GM12878 (cell line): ENCODE results near the gene RBM7. TPM values are rescaled to one million over a fixed set of nuclear protein-coding genes. Genes with fewer than 3 reads are reported as not detected.

ENCODE experiments used
- ATAC-seq: fragments of 200-7000 bp; cut with Tn5 transposase; 3 replicates; pipeline ENCODE4 v1.9.1; 2020; ENCODE audit warnings: mild to moderate bottlenecking, moderate library complexity
- BruUV-seq: library from RNA; stranded (reverse); fragments of 400-500 nt; replicated peaks from 2 replicates; lab custom pipeline; 2021; lab: Mats Ljungman, UMichigan
- CTCF ChIA-PET: fragments of 300-600 bp; sonication (Branson Sonifier 250); formaldehyde crosslinking; extraction: SDS; loops from one replicate; lab custom pipeline; 2021; ENCODE audit warnings: inconsistent platforms; lab: Yijun Ruan, JAX
- POLR2A ChIA-PET: fragments of 350-600 bp; formaldehyde crosslinking; extraction: SDS; loops from one replicate; lab custom pipeline; 2021; ENCODE audit warnings: inconsistent platforms; lab: Charles Lee
- RAD21 ChIA-PET: fragments of 300-600 bp; sonication (Branson Sonifier 250); formaldehyde crosslinking; loops from one replicate; lab custom pipeline; 2023; ENCODE audit warnings: antibody characterized with exemption; ENCODE audit not compliant: unreplicated experiment; lab: Charles Lee
- SMC1A ChIA-PET: fragments of 300-600 bp; sonication (Branson Sonifier 250); formaldehyde crosslinking; loops from one replicate; lab custom pipeline; 2023; ENCODE audit not compliant: unreplicated experiment, uncharacterized antibody; lab: Charles Lee
- DNase-seq: peaks from one replicate; pipeline ENCODE4 v3.0.0-alpha.2; 2011; ENCODE audit warnings: low read depth, low spot score
- FAIRE-seq: peaks from 3 replicates; lab custom pipeline; 2011; peaks lifted over from hg19 to GRCh38; lab: Jason Lieb, UNC
- H2AFZ ChIP-seq: 2 replicates; pipeline ENCODE4 v1.6.0; 2011; ENCODE audit warnings: low read depth, low read length, control low read depth; ENCODE audit not compliant: control insufficient read depth
- H3K27ac ChIP-seq: 2 replicates; pipeline ENCODE4 v1.5.1; 2011; ENCODE audit warnings: control low read depth; ENCODE audit not compliant: control insufficient read depth, insufficient read depth
- H3K27me3 ChIP-seq, 2 experiments: replicated peaks in 1 of 2; 2 replicates each; pipeline versions ENCODE4 v1.6.0 to v1.6.1; 2011; ENCODE audit warnings: low read length in 1 of 2; ENCODE audit not compliant: control insufficient read depth in 2 of 2, insufficient read depth in 2 of 2
- H3K36me3 ChIP-seq, 2 experiments: 2 replicates each; pipeline ENCODE4 v1.5.1; 2011; ENCODE audit warnings: low read length in 1 of 2; ENCODE audit not compliant: control insufficient read depth in 2 of 2, insufficient read depth in 2 of 2
- H3K4me1 ChIP-seq: 2 replicates; pipeline ENCODE4 v1.6.1; 2011; ENCODE audit warnings: mild to moderate bottlenecking, low read length, moderate library complexity, mixed read lengths; ENCODE audit not compliant: control insufficient read depth, insufficient read depth
- H3K4me2 ChIP-seq: 2 replicates; pipeline ENCODE4 v1.6.0; 2011; ENCODE audit warnings: control low read depth; ENCODE audit not compliant: control insufficient read depth, insufficient read depth
- H3K4me3 ChIP-seq: fragments of 200-600 bp; sonication (generic); 2 replicates; pipeline ENCODE4 v1.5.1; 2016
- H3K79me2 ChIP-seq: 2 replicates; pipeline ENCODE4 v1.6.0; 2011; ENCODE audit warnings: low read length; ENCODE audit not compliant: control insufficient read depth, insufficient read depth
- H3K9ac ChIP-seq: 2 replicates; pipeline ENCODE4 v1.8.0; 2011; ENCODE audit warnings: low read length, control low read depth, mixed read lengths; ENCODE audit not compliant: control insufficient read depth, insufficient read depth
- H3K9me3 ChIP-seq: replicated peaks from 3 replicates; pipeline ENCODE4 v1.5.1; 2011; ENCODE audit warnings: mild to moderate bottlenecking, low read length; ENCODE audit not compliant: control insufficient read depth, insufficient read depth
- H4K20me1 ChIP-seq: 2 replicates; pipeline ENCODE4 v1.6.0; 2011; ENCODE audit not compliant: control insufficient read depth, insufficient read depth
- ATF7 ChIP-seq: fragments of 450-650 bp; IDR thresholded peaks from 2 replicates; pipeline ENCODE4 v1.6.1; 2016; ENCODE audit warnings: low read depth, mild to moderate bottlenecking
- BCL11A ChIP-seq: IDR thresholded peaks from 2 replicates; pipeline ENCODE4 v1.6.1; 2011; ENCODE audit warnings: low read depth, low read length
- CHD2 ChIP-seq: IDR thresholded peaks from 2 replicates; pipeline ENCODE4 v1.6.1; 2011; ENCODE audit warnings: low read depth, low read length, improper control_type of control experiment, borderline replicate concordance
- FOXK2 ChIP-seq: fragments of 450-650 bp; IDR thresholded peaks from 2 replicates; pipeline ENCODE4 v1.6.1; 2017; ENCODE audit warnings: mild to moderate bottlenecking, moderate library complexity
- YBX1 ChIP-seq: fragments of 450-650 bp; IDR thresholded peaks from 2 replicates; pipeline ENCODE4 v1.6.1; 2016; ENCODE audit warnings: antibody characterized with exemption
- ZNF207 ChIP-seq: fragments of 450-650 bp; IDR thresholded peaks from 2 replicates; pipeline ENCODE4 v1.6.1; 2014; ENCODE audit warnings: antibody characterized with exemption, mild to moderate bottlenecking, borderline replicate concordance
- ZNF24 ChIP-seq: fragments of 450-650 bp; IDR thresholded peaks from 2 replicates; pipeline ENCODE4 v1.6.1; 2017; ENCODE audit warnings: antibody characterized with exemption, mild to moderate bottlenecking
- ZNF622 ChIP-seq: fragments of 450-650 bp; IDR thresholded peaks from 2 replicates; pipeline ENCODE4 v1.6.1; 2017; ENCODE audit warnings: mild to moderate bottlenecking, inconsistent platforms
- WGBS: methylation state at CpG from one replicate; pipeline ENCODE4 v1.1.6; 2016; ENCODE audit warnings: low lambda C conversion rate; ENCODE audit not compliant: insufficient replicate concordance, insufficient coverage; ENCODE audit errors: missing lambda C conversion rate; 5-methylcytosine and 5-hydroxymethylcytosine counted together
- in situ Hi-C: fragments of 300-500 bp; cut with MboI; formaldehyde crosslinking; loops from 9 replicates; pipeline ENCODE4 v1.14.3; 2018; ENCODE audit warnings: mixed read lengths
- intact Hi-C: fragments of 100-400 bp; cut with micrococcal nuclease; formaldehyde crosslinking; loops from one replicate; pipeline ENCODE4 v1.14.2; 2022; ENCODE audit not compliant: unreplicated experiment
- polyA plus RNA-seq, 11 experiments: library from polyadenylated mRNA; depleted of rRNA in 4 of 11; unstranded in 6 of 11; stranded (reverse) in 5 of 11; fragments of >200 nt; fragmentation: Nextera tagmentation in 4 of 11; fragmentation: Illumina TruSeq in 1 of 11; extraction: Ambion mirVana in 4 of 11; extraction: Trizol in 1 of 11; gene quantifications; 1 replicate in 1 of 11; 2 replicates in 10 of 11; pipeline versions ENCODE4 v1.2.1 to v1.2.3, GENCODE V29; 2011 to 2016; ENCODE audit warnings: inconsistent platforms in 2 of 11, missing spikeins in 2 of 11, low read depth in 1 of 11
- total RNA-seq, 4 experiments: library from RNA; depleted of rRNA in 3 of 4; stranded (reverse); fragments of >200 nt in 3 of 4; fragmentation: Illumina TruSeq in 1 of 4; extraction: Trizol in 1 of 4; gene quantifications; 2 replicates each; pipeline versions ENCODE4 v1.2.1 to v1.2.3, GENCODE V29; 2013 to 2021
- TF ChIP-seq, protein P1 (sequence below): fragments of 450-650 bp; IDR thresholded peaks from 2 replicates; pipeline ENCODE4 v1.6.1; 2017; ENCODE audit warnings: antibody characterized with exemption, mild to moderate bottlenecking, moderate library complexity
- TF ChIP-seq, protein P2 (sequence below): fragments of 450-650 bp; IDR thresholded peaks from 2 replicates; pipeline ENCODE4 v1.6.1; 2018; ENCODE audit warnings: mild to moderate bottlenecking, low read depth, moderate library complexity; ENCODE audit not compliant: partially characterized antibody

Gene RBM7
- total and polyA plus RNA-seq, 10 of the 15 experiments (the other 5 are each of a cell fraction or from before 2014, with no cell fraction given): 17.0 to 46.2 (median 26.0) TPM

DNA sequence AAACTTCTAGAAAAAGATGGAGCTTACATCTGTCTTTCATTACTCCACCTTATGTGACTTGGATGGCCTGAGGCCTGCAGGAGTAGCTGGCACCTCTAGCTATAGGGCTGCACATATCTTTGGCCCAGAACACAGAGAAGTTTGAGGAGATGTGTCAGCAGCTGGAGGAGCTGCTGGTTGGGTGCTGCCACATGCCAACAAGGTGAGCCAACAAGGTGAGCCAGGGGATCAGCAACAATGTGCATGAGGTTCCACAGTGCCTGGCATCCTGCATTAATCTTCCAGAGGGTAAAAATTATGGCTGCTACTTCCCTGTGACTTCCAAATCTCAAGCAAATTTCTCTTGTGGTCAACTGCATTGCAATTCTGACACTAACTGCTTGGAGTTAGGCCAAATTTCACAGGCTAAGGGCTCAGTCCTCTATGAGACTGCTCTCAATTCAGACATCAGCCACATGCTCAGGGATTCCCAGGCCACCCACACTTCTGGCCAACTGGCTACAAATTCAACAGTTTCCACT is 16.0 kb downstream of the RBM7 start:
- no peak for FAIRE-seq
- CTCF ChIA-PET: no interaction called here

DNA sequence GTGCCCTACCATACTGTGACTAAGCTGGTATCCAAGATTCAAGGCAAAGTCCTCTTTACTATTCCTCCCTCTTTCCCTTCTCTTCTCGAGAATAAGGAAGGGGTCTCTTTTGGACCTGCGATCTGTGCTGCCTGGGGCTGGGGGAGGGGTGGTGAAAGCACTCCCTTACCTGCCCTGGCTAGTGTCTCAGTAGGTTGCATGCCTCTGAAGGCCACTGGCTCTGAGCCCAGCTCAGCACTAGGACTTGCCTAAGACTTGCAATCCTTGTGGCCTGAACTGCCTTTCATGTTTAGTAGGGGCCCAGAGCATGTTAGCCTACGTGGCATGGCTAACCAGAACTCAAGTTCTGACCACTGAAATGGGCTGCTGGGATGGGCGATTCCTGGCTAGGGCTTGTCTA is 25.8 kb downstream of the RBM7 start:
- DNase-seq: no peak
- H2AFZ ChIP-seq: no peak overlapping the region
- ChIA-PET SMC1A (no interaction called here), POLR2A (no interaction called here), RAD21 (no interaction called here), CTCF (no interaction called here)
- FAIRE-seq: no peak
- H3K27ac ChIP-seq: no peak overlapping the region
- in situ Hi-C loops (no loop called here), intact Hi-C loops (no loop called here)
- no TSS peak for BruUV-seq
- H3K36me3 ChIP-seq: no peaks in the 10 kb centered on the region
- H3K9ac ChIP-seq: no peak overlapping the region
- whole genome bisulfite sequencing: 52% methylated on average over 4 of the region's 4 CpGs
- H3K79me2 ChIP-seq: no peaks in the 10 kb centered on the region
- no peaks in the 10 kb centered on the region for H4K20me1 ChIP-seq
- no peaks in the 10 kb centered on the region; the same call in 2 of the 3 replicates for H3K9me3 ChIP-seq
- no peak overlapping the region for H3K4me3 ChIP-seq
- H3K4me1 ChIP-seq: no peaks in the 10 kb centered on the region
- no peak for TF ChIP-seq ATF7
- no peak for TF ChIP-seq ZNF24
- no peak for TF ChIP-seq ZNF207
- TF ChIP-seq YBX1: no peak
- TF ChIP-seq ZNF622: no peak
- TF ChIP-seq, protein P1, sequence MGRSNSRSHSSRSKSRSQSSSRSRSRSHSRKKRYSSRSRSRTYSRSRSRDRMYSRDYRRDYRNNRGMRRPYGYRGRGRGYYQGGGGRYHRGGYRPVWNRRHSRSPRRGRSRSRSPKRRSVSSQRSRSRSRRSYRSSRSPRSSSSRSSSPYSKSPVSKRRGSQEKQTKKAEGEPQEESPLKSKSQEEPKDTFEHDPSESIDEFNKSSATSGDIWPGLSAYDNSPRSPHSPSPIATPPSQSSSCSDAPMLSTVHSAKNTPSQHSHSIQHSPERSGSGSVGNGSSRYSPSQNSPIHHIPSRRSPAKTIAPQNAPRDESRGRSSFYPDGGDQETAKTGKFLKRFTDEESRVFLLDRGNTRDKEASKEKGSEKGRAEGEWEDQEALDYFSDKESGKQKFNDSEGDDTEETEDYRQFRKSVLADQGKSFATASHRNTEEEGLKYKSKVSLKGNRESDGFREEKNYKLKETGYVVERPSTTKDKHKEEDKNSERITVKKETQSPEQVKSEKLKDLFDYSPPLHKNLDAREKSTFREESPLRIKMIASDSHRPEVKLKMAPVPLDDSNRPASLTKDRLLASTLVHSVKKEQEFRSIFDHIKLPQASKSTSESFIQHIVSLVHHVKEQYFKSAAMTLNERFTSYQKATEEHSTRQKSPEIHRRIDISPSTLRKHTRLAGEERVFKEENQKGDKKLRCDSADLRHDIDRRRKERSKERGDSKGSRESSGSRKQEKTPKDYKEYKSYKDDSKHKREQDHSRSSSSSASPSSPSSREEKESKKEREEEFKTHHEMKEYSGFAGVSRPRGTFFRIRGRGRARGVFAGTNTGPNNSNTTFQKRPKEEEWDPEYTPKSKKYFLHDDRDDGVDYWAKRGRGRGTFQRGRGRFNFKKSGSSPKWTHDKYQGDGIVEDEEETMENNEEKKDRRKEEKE: no peak
- TF ChIP-seq FOXK2: no peak
- no peak for TF ChIP-seq CHD2
- H3K4me2 ChIP-seq: no peak overlapping the region
- ATAC-seq: no peak
- no peaks in the 10 kb centered on the region for H3K27me3 ChIP-seq

More for the DNA sequence above, 16.0 kb downstream of the RBM7 start:
- no peak overlapping the region for H3K9ac ChIP-seq
- no peak overlapping the region for H3K27ac ChIP-seq
- no peak for TF ChIP-seq BCL11A
- TF ChIP-seq, protein P2, sequence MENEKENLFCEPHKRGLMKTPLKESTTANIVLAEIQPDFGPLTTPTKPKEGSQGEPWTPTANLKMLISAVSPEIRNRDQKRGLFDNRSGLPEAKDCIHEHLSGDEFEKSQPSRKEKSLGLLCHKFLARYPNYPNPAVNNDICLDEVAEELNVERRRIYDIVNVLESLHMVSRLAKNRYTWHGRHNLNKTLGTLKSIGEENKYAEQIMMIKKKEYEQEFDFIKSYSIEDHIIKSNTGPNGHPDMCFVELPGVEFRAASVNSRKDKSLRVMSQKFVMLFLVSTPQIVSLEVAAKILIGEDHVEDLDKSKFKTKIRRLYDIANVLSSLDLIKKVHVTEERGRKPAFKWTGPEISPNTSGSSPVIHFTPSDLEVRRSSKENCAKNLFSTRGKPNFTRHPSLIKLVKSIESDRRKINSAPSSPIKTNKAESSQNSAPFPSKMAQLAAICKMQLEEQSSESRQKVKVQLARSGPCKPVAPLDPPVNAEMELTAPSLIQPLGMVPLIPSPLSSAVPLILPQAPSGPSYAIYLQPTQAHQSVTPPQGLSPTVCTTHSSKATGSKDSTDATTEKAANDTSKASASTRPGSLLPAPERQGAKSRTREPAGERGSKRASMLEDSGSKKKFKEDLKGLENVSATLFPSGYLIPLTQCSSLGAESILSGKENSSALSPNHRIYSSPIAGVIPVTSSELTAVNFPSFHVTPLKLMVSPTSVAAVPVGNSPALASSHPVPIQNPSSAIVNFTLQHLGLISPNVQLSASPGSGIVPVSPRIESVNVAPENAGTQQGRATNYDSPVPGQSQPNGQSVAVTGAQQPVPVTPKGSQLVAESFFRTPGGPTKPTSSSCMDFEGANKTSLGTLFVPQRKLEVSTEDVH: no peak
- no peak for DNase-seq
- H2AFZ ChIP-seq: no peak overlapping the region
- ChIA-PET SMC1A (interaction anchor here (1.0 kb wide), 1 partner anchor 14 kb away, joined by 3 read pairs; no protein-coding TSS in a partner anchor), POLR2A (no interaction called here), RAD21 (no interaction called here)
- H3K79me2 ChIP-seq: no peaks in the 10 kb centered on the region
- no peak overlapping the region for H3K4me2 ChIP-seq
- H4K20me1 ChIP-seq: no peaks in the 10 kb centered on the region; the same call in 1 of the 2 replicates
- H3K4me1 ChIP-seq: no peaks in the 10 kb centered on the region; the same call in 1 of the 2 replicates
- no peaks in the 10 kb centered on the region; a peak in 1 of 4 replicates for H3K36me3 ChIP-seq
- ATAC-seq: no peak
- BruUV-seq: no TSS peak
- no peaks in the 10 kb centered on the region for H3K27me3 ChIP-seq
- H3K9me3 ChIP-seq: no peaks in the 10 kb centered on the region
- in situ Hi-C loops: no loop called here
- intact Hi-C loops: no loop called here
- H3K4me3 ChIP-seq: no peak overlapping the region
